Measurements from ENCODE around the gene HNRNPAB.

Gene HNRNPAB

DNA sequence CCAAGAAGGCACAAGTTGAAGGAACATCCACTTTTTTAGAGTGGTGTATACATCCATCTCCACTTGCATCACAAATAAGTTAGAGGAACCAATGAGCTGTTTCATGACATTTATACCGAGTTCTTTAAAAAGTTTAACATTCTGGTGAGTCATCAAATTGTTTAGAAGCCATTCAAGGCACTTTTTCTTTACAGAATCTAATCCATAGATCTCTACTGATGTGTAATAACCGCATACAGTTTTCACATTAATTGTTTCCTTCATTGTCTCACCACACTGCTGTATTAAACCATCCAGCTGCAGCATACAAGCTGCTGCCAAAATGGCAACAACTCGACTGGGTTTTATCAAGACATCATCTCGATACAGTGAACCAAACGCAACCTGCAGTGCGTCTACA, 17.9 kb upstream of the HNRNPAB start:
- H3K4me3 ChIP-seq (ENCODE audit: low read depth, low read length): no peak overlapping the region
- TF ChIP-seq, protein P1, sequence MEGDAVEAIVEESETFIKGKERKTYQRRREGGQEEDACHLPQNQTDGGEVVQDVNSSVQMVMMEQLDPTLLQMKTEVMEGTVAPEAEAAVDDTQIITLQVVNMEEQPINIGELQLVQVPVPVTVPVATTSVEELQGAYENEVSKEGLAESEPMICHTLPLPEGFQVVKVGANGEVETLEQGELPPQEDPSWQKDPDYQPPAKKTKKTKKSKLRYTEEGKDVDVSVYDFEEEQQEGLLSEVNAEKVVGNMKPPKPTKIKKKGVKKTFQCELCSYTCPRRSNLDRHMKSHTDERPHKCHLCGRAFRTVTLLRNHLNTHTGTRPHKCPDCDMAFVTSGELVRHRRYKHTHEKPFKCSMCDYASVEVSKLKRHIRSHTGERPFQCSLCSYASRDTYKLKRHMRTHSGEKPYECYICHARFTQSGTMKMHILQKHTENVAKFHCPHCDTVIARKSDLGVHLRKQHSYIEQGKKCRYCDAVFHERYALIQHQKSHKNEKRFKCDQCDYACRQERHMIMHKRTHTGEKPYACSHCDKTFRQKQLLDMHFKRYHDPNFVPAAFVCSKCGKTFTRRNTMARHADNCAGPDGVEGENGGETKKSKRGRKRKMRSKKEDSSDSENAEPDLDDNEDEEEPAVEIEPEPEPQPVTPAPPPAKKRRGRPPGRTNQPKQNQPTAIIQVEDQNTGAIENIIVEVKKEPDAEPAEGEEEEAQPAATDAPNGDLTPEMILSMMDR (IDR thresholded peaks at IDR 0.05; ENCODE audit: control insufficient read depth, extremely low read depth, insufficient read depth): no peak
- DNase-seq (ENCODE audit: low read depth): no peak

DNA sequence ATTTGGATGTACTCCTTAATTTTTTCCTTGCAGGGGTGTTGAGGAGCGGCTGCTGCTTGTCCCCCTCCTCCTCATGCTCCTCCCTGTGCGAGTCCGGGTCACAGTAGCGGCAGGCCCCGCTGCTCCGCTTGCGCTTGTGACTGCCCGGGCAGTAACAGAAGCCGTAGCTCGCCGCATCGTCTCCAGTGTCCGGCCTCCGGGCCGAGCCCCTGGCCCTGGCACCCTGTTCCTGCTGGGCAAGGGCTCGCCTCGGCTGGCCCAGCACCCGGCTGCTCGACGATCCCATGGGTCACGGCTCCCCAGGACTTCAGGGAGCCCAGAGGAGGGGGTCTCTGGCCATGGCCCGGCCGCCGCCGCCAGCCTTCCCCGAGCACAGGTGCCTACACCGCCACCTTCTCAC, 17.3 kb upstream of the HNRNPAB start, which contains the start of gene GMCL2:
Gene GMCL2, minus strand, starts transcription at position 358 of the 400 bp plus-strand sequence. Its CDS starts 72 bp downstream, at position 286.
- TF ChIP-seq, protein P1 (IDR thresholded peaks at IDR 0.05; ENCODE audit: control insufficient read depth, extremely low read depth, insufficient read depth): no peak
- no peak within 1 kb of the TSS for H3K4me3 ChIP-seq (ENCODE audit: low read depth, low read length)
- DNase-seq (ENCODE audit: low read depth): no peak

DNA sequence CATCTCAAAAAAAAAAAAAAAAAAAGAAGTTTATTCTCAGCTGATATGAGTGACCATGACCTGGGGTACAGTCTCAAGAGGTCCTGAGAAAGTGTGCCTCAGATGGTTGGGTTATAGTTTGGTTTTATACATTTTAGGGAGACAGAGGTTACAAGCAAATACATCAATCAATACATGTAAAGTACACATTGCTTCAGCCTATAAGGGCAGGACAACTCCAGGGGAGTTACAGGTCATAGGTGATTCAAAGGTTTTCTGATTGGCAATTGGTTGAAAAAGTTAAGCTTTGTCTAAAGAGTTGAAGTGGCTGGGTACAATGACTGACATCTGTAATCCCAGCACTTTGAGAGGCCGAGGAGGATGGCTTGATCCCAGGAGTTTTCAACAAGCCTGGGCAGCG, 14.9 kb upstream of the HNRNPAB start:
- no peak overlapping the region for H3K4me3 ChIP-seq (ENCODE audit: low read depth, low read length)
- TF ChIP-seq, protein P1 (IDR thresholded peaks at IDR 0.05; ENCODE audit: control insufficient read depth, extremely low read depth, insufficient read depth): no peak
- no peak for DNase-seq (ENCODE audit: low read depth)

DNA sequence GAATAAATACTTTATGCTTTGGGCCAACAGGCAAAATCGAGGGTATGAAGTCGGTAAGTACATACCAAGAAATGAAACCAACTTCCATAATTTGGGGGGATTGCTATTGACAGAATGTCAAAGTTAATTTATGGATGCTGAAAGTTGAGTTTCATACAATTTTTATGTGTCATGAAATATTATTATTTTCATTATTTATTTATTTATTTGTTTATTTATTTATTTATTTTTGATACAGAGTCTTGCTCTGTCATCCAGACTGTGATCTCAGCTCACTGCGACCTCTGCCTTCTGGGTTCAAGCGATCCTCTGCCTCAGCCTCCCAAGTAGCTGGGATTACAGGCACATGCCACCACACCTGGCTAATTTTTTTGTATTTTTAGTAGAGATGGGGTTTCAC, 12.7 kb upstream of the HNRNPAB start:
- H3K4me3 ChIP-seq (ENCODE audit: low read depth, low read length): no peak overlapping the region

DNA sequence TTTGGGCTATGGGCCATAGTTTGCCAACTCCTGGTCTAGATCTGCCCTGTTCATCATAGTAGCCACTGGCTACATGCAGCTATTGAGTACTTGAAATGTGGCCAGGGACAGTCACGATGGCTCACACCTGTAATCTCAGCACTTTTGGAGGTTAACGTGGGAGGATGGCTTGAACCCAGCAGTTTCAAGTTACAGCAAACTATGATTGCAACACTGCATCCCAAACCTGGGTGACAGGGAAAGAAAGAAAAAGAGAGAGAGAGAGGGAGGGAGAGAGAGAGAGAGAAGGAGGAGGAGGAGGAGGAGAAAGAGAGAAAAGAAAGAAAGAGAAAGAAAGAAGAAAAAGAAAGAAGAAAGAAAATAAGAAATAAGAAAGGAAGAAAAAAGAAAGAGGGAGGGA, 12.1 kb upstream of the HNRNPAB start:
- TF ChIP-seq, protein P1 (IDR thresholded peaks at IDR 0.05; ENCODE audit: control insufficient read depth, extremely low read depth, insufficient read depth): no peak
- no peak overlapping the region for H3K4me3 ChIP-seq (ENCODE audit: low read depth, low read length)
- peak; percentile 90 for DNase-seq (ENCODE audit: low read depth)

More for the DNA sequence above, 12.7 kb upstream of the HNRNPAB start:
- TF ChIP-seq, protein P1 (IDR thresholded peaks at IDR 0.05; ENCODE audit: control insufficient read depth, extremely low read depth, insufficient read depth): no peak
- DNase-seq (ENCODE audit: low read depth): no peak

DNA sequence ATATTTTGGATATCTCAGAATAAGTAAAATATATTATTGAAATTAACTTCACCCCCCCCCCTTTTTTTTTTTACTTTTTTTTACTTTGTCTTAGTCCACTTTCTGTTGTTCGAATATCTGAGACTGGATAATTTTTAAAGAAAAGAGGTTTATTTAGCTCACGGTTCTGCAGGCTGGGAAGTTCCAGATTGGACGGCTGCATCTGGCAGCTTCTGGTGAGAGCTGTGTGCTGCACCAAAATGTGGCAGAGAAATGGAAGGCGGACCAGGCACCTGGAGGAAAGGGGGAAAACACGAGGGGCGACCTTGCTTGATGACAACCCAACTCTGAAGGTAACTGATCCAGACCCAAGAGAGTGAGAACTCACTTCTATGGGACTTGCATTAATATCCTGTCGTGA, 11.5 kb upstream of the HNRNPAB start:
- no peak for DNase-seq (ENCODE audit: low read depth)
- H3K4me3 ChIP-seq (ENCODE audit: low read depth, low read length): no peak overlapping the region
- TF ChIP-seq, protein P1 (IDR thresholded peaks at IDR 0.05; ENCODE audit: control insufficient read depth, extremely low read depth, insufficient read depth): no peak

DNA sequence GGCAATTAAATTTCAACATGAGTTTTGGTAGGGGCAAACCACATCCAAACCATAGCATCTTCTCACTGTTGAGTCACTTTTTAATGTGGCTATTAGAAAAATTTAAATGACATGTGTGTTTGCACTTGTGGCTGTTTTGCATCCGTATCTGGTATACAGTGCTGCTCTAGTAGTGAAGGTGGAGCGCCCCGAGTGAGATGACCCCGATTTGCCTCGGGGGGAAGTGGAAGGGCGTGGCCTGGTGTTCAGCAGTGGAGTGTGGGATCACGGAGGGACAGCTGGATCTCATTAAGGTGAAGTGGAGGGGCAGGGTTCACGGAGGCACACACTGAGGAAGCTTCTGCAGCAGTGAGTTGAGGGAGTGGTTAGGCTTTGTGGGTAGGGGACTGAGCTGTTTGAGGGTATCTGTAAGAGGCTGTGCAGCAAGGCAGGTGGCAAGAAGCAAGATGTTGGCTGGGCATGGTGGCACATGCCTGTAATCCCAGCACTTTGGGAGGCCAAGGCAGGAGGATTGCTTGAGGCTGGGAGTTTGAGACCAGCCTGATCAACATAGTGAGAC, 11.0 kb upstream of the HNRNPAB start:
- no peak for DNase-seq (ENCODE audit: low read depth)
- no peak overlapping the region for H3K4me3 ChIP-seq (ENCODE audit: low read depth, low read length)
- TF ChIP-seq, protein P1 (IDR thresholded peaks at IDR 0.05; ENCODE audit: control insufficient read depth, extremely low read depth, insufficient read depth): no peak

All from LNCaP clone FGC (cell line).